HG03378 (cell line): ENCODE measurements around the gene CLDN9.

Experiments used
- ATAC-seq: cut with Tn5 transposase; IDR thresholded peaks from one replicate; pipeline ENCODE4 v1.9.1; 2021; ENCODE audit warnings: mild to moderate bottlenecking, moderate library complexity; ENCODE audit not compliant: unreplicated experiment

Gene CLDN9

DNA sequence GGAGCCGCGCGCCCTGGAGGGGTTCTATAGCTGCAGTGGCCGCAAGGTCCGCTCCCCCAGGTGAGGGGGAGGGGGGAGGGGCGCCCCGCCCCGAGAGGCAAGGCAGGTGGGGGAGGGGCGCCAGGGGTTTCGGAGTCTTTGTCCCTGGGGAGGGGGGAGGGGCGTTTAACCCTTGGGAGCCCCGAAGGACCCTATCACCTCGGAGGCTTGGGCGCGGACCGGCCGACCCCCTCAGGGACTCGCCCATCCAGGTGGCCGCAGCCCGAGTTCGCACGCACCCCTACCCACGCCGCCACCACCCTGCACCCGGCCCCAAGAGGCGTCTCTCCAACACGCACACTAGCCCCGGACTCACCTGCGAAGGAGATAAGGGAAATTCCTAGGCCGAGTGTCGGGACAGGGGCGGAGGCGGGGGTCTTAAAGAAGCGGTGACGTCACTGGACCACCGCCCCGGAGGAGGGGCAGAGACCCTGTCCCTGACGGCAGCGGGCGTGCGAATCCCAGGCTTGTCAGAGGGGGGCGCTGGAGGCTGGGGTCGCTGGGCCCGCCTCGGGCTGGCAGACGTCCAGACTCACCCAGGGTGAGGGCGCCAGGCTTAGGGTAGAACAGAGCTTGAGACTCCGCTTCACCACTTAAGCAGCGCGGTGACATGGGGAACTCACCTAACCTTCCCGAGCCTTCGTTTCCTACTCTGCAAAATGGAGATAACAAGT lies 5.2 kb downstream of the CLDN9 start, which contains the start of gene CLDN6:
Gene CLDN6 (minus strand): TSS at position 390 of the 713 bp plus-strand sequence. CDS start 2,162 bp downstream, outside the sequence.
- no peak for ATAC-seq

DNA sequence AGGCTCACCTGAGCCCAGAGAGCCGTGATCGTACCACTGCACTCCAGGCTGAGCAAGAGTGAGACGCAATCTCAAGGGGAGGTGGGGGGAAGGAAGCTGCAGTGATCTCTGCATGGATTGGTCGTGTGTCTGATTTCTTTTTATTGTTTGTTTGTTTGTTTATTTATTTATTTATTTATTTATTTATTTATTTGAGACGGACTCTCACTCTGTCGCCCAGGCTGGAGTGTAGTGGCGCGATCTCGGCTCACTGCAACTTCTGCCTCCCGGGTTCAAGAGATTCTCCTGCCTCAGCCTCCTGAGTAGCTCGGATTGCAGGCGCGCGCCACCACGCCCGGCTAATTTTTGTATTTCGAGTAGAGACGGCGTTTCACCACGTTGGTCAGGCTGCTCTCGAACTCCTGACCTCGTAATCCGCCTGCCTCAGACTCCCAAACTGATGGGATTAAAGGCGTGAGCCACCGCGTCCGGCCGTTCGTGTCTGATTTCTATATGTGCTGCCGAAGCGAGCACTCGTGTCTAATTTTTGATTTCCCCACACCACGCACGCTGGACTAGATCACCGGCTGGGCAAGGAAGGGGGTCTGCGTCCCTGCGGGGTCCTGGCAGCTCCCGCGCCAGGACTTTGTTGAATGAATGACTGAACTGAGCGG lies 7.0 kb downstream of the CLDN9 start:
- ATAC-seq, result no peak

DNA sequence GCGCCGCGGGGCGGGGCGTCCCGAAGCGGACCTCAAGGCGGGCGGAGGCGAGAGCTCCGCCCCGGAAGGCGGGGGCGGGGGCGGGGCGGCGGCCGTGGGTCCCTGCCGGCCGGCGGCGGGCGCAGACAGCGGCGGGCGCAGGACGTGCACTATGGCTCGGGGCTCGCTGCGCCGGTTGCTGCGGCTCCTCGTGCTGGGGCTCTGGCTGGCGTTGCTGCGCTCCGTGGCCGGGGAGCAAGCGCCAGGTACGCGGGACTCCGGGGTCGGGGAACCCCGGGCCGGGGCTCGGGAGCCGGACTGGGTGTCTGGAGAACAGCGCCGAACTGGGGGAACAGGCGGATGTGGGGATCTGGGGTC lies 7.5 kb downstream of the CLDN9 start, which contains the start of gene TNFRSF12A:
Gene TNFRSF12A (plus strand): TSS at position 122 of the 357 bp plus-strand sequence. CDS start 30 bp downstream, at position 152.
- ATAC-seq, result no peak

DNA sequence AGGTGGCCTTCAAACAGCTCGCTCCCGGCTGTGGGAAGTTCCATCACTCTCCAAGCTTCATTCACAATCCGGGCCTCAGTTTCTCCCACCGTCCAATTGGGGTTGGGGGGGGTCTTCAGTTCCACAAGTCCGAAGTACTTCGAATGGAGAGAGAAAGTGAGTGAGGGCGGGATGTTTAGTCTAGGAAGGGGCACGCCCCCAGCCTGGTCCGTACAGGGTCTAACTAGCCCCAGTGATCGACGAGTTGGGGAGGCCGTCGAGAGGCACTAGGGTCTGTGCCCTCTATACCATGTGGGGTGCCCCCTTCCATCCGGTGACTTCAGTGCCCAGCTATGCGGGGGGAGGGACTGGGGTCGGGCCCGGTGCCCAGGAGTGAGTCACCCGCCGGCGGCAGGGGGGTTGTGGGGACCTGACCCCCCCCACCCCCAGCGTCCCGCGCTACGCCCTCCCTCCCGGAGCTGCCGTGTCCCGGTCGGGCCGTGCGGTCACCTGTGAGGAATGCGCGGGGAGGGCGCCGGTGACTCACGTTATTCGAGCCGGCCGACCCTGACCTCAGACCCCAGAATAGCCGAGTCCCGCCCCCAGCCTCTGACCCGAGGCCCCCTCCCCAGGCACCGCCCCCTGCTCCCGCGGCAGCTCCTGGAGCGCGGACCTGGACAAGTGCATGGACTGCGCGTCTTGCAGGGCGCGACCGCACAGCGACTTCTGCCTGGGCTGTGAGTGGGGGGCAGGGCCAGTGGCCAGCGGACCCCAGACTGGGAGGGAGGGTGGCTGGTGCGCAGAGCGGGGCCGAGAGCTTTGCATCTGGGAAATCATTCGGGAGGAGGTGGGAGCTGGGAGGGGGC lies 8.1 kb downstream of the CLDN9 start:
- no peak for ATAC-seq

DNA sequence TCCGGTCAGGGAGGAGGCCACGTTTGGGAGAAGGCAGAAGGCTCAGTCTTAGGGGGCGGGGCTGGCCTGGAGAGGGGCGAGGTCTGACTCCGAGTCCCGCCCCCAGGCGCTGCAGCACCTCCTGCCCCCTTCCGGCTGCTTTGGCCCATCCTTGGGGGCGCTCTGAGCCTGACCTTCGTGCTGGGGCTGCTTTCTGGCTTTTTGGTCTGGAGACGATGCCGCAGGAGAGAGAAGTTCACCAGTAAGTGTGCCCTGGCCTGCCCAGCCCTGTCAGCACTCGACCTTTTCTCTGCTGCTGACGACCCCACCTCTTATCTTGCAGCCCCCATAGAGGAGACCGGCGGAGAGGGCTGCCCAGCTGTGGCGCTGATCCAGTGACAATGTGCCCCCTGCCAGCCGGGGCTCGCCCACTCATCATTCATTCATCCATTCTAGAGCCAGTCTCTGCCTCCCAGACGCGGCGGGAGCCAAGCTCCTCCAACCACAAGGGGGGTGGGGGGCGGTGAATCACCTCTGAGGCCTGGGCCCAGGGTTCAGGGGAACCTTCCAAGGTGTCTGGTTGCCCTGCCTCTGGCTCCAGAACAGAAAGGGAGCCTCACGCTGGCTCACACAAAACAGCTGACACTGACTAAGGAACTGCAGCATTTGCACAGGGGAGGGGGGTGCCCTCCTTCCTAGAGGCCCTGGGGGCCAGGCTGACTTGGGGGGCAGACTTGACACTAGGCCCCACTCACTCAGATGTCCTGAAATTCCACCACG lies 8.9 kb downstream of the CLDN9 start:
- no peak for ATAC-seq

DNA sequence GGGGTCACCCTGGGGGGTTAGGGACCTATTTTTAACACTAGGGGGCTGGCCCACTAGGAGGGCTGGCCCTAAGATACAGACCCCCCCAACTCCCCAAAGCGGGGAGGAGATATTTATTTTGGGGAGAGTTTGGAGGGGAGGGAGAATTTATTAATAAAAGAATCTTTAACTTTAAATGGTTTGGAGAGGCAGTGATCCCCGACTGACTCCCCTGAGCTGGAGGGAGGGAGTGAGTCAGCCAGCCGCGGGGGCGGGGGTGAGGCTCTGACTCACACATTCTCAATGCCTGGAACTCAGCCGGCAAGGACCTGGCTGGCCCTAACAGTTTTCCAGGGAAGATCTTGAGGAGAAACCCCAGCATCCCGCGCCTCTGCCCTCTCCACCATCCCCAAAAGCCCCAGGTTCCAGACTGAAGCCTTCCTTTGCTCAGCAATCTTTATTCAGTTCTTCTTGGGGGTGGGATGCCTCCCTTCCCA lies 9.5 kb downstream of the CLDN9 start:
- no peak for ATAC-seq

DNA sequence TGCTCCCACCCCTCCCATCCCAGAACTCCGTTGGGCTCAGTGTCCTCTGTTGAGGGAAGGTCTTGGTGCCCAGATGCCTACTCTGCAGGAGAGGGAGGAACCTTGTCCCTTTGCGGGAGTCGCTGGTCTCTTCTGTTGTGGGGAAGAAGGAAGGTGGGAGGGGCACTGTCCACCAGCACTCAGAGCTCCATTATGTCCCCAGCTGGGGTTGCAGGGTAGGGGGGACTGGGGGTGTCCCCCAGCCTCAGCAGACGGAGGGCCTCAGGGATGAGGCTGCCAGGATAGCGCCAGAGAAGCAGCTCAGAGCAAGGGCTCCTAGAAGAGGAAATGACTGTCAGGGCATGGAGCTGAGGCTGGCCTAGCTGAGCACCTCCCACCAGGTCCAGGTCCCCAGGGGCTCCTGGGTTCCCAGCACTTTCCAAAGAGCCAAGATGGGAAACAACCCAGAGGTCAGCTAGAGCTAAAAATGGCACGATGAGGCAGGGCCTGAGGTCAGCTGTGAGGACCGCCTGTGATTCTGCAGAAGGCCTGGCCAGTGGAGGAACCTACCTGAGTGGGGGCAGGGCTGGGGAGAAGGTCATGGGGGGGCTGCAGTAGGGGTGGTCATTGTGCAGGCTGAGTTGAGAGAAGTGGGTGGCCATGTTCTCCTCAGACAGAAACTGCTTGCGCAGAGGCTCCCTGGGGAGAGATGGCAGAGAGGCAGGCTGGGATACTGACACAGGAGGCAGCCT lies 10.1 kb downstream of the CLDN9 start:
- no peak for ATAC-seq

DNA sequence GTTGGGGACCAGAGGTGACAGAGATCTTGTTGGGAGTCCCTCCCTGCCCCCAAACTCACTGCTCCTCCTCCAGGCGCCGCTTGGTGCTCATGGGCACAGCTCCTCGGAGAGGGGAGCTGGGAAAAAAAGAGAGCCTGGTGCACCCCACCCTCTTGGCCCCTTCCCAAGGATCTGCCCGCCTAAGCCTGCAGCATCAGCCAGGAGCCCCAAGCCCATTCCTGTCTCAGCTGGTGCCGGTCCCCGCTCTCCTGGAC lies 10.6 kb downstream of the CLDN9 start:
- no peak for ATAC-seq

DNA sequence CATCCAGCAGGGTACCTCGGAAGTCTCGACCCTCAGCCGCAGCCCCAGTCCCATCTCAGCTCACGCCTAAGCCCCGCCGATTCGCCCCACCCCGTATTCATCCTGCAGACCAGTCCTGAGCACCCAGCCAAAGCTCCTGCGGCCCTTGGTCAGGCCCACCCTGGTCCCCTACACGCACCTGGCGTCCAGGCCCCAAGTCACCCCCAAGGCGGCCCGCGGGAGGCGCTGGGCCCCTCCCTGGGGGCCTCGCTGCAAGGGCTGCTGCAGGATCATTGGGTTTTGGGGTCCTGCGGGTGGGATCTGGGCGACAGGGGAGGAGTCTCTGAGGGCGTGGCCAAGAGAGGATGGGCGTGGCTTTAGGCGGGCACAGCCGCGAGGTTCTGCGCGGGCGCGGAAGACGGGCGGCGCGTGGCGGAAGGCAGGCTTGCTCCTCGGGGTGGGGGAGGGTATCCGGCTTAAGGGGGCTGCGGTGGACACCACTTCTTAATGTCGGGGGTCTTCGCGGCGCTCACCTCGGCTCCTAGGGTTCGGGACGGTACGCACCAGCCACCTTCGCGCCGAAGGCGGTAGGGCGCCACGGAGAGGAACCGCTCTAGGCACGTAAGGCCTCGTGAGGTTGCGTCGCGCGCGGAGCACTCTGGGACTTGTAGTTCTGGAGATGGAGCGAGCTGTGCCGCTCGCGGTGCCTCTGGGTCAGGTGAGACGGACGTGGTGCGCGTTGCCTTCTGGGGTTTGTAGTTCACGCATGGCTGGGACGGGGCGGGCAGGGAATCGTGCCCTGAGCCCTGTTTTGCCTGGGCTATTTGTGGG lies 11.2 kb downstream of the CLDN9 start, which contains the start of the genes HCFC1R1 and THOC6:
Gene HCFC1R1 (minus strand): TSS at position 274 of the 810 bp plus-strand sequence. CDS start 1 bp downstream, at position 273.
Gene THOC6 (plus strand): TSS at position 367 of the 810 bp plus-strand sequence. CDS start 292 bp downstream, at position 659.
- ATAC-seq, result peak; percentile 68

DNA sequence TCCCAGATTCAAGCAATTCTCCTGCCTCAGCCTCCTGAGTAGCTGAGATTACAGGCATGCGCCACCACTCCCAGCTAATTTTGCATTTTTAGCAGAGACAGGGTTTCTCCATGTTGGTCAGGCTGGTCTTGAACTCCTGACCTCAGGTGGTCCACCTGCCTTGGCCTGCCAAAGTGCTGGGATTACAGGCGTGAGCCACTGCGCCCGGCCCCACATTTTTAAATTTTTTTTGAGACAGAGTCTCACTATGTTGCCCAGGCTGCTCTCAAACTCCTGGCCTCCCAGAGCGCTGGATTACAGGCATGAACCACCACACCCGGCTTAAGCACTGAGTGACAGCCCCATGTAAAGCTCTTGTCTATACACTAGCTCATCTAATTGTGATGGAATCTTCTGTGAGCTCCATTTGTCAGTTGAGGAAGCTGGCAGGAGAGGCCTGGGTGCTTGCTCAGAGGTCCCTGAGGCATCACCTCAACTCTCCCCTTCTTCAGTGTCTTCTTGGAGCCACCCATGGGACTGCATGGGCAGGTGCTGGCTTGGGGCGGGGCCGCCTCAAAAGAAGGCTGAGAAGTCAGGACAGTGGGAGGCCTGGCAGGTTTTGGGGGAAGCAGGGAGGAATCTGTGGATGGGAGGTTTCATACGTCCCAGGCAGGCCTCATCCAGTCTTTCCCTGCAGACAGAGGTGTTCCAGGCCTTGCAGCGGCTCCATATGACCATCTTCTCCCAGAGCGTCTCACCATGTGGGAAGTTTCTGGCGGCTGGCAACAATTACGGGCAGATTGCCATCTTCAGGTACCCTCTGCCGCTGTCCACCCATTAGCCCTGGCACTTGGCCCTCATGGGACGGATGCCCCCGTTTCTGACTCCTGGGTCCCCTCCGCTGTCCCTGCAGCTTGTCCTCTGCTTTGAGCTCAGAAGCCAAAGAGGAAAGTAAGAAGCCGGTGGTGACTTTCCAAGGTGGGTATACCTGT lies 12.6 kb downstream of the CLDN9 start:
- no peak for ATAC-seq

DNA sequence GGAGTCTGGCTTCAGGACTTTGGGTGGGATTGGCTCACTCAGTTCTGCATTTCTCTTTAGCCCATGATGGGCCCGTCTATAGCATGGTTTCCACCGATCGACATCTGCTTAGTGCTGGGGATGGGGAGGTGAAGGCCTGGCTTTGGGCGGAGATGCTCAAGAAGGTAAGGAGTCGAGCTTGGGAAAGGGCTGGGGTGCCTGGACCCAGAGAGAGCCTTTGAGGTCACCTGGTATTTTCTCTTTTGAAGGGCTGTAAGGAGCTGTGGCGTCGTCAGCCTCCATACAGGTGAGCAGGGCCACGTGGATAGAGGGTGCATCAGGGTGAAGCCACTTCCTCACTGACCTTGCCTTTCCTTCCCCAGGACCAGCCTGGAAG lies 13.3 kb downstream of the CLDN9 start:
- no peak for ATAC-seq

DNA sequence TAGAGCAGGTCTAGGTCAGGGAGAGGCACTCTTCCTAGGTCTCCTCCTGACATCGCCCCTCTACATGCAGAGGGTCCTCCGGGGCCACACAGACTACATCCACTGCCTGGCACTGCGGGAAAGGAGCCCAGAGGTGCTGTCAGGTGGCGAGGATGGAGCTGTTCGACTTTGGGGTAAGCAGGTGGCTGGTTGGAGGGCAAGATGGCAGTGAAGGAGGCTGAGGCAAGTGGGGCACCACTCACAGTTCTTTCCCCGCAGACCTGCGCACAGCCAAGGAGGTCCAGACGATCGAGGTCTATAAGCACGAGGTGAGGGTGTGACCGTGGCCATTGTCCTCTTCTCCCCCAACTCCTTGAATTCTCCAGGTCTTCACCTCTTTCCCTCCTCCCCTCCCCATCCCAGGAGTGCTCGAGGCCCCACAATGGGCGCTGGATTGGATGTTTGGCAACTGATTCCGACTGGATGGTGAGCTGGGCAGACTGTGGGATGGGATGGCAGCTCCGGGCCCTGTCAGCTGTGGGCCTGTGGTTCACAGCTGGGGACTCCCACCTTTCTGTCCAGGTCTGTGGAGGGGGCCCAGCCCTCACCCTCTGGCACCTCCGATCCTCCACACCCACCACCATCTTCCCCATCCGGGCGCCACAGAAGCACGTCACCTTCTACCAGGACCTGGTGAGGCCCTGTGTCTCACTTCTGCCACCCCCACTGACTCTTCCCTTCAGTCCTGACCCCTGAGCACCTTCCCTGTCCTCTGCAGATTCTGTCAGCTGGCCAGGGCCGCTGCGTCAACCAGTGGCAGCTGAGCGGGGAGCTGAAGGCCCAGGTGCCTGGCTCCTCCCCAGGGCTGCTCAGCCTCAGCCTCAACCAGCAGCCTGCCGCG lies 14.1 kb downstream of the CLDN9 start:
- no peak for ATAC-seq

DNA sequence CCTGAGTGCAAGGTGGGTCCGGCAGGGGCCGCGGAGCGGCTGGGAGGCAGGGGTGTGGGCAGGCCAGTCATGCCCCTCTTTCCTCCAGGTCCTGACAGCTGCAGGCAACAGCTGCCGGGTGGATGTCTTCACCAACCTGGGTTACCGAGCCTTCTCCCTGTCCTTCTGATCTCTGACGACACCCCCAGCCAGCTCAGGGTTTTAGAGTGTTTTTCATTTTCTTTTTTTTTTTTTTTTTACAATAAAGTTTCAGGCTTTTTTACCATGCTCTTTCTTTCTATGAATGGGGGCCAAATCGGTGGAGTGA lies 14.7 kb downstream of the CLDN9 start:
- no peak for ATAC-seq

DNA sequence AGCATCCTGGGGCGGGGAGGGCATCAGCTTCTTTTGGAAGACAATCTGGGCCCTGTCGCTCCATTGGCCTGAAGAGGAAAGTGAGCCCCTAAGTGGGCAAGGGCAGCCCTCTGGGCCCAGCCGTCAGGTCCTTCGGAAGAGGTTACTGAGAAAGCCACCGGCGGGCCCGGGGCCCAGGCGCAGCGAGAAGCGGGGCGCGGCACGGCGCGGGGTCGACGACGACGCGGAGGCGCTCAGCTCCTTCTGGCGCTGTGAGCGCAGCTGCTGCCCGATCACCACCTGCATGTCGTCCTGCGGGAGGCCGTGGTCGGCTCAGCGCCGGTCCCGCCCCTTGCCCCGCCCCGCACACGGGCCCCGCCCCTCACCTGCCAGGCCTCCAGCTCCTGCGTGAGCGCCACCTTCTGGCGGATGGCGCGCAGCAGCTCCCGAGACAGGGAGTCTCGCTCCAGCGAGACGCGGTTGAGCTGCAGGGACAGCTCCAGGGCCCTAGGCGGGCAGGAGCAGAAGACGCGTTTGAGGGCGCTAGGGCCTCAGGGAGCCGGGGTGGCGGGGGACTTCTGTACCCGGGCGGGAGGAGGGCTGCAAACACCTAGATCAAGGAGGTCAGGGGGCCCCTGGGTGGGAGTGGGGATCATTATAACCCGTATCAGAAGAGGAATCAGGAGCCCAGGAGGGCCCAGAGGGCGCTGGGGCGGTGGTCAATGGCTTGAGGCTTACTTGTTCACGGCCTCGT lies 15.4 kb downstream of the CLDN9 start:
- ATAC-seq, result no peak

DNA sequence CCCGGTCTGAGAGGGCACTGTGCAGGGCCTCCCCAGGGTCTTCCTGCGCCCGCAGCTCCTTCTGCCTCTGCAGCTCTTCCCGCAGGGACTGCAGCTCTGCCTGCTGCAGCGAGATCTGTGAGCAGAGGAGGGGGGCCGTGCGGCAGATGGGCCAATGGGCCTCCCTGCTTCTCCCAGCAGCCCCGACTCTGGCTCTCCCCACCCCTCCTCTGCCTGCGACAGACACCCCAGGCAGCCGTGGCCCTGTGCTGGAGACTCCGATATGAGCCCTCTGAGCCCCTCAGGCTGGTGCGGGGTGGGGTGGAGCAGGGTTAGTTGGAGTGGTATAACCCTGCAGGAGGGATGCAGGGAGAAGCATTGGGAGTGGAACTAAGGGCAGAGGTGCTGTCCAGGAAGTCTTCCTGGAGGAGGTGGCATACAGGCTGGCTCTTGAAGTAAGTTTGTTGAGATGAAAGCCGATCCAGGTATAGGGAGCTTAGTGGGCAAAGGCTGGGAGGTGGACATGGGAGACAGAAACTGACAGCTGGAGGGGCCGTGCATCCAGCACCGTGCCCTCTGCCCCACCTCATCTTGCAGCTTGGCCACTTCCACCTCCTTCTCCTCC lies 16.1 kb downstream of the CLDN9 start:
- no peak for ATAC-seq

DNA sequence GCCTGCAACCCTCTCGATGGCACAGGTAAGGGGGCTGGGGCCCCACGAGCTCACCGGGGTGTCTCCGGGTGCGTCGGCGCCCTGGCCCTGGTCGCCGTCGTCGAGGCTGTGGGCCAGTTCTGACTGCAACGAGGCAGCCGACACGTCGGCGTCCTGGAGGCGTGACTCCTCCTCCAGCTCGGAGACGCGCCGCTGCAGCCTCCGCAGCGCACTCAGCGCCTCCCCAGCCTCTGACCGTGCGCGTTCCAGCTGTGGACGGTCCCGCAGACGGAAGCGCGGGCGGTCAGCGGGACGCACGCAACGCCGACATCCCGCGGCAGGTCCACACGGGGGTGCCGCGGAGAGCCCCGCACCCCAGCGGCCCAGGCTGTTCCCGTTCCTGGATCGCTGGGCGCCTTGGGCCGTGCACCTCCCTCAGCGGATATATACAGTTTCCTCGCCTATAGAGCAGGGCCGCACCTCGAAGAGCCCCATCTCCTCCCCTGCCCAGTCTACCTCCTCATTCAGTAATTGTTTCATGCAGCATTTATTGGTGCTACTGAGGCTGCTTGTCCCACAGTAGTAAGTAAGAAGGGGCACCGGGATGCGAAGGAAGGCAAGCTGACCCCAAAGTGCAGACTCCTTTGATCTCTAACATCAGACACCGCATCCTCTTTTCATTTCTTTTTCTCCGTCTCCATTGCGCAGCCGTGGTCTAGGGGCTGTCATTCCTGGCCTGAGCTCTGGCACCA lies 16.9 kb downstream of the CLDN9 start:
- no peak for ATAC-seq
